Right renal cortex interstitium (tissue), 3 donors: ENCODE measurements around the gene ANKRD30A. TPM values are rescaled to one million over a fixed set of nuclear protein-coding genes. Genes with fewer than 3 reads are reported as not detected.
"Not testable (repeated sequence)": the region's sequence is repeated elsewhere in the genome, so short reads cannot be mapped to it uniquely, and the experiment has no call there.

Experiments
- DNase-seq, 3 donors: peaks; one replicate each; pipeline ENCODE4 v3.0.0-alpha.2; 2013; ENCODE audit warnings: low read depth in 3 of 3, low spot score in 2 of 3
- polyA plus RNA-seq, 3 donors: library from polyadenylated mRNA; unstranded; fragments of 120-200 nt; gene quantifications; one replicate each; pipeline ENCODE4 v1.2.1, GENCODE V29; 2013; ENCODE audit not compliant: insufficient read length in 3 of 3

ANKRD30A gene
- polyA plus RNA-seq, 3 donors: not detected

DNA sequence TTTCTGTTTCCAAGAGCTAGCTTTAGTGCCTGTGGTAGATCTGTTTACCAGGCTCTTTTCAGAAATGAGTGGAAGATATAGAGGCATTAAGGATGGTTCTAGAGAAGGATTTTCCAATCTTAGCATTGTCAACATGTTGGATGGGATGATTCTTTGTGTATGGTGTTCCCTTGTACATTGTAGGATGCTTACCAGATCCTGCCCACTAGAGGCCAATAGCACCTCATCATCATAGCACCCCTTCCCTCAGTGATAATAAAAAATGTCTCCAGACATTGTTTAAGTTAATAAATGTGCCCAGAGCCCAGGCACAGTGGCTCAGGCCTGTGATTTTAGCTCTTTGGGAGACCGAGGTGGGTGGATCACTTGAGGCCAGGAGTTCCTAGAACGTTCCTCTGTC, 121.2 kb downstream of the ANKRD30A start:
- no peak for DNase-seq

DNA sequence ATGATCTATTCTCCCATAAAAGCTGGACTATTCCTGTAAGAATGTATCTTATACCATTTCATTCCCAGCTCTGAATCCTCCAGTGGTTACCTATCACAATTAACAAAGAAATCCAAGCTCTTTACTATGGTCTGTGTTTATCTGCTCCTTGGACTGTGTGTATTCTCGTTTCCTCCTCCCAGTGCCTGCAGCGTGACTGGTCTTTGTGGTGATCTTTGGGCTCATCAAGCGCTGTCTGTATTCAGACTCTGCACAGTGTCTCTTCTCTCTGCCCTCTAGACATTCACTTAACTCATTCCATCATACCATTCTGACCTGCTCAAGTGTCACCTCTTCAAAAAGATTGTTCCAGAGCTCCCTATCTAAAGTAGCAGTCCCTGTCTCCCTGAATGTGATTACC, 130.4 kb downstream of the ANKRD30A start:
- DNase-seq: not testable (repeated sequence)

DNA sequence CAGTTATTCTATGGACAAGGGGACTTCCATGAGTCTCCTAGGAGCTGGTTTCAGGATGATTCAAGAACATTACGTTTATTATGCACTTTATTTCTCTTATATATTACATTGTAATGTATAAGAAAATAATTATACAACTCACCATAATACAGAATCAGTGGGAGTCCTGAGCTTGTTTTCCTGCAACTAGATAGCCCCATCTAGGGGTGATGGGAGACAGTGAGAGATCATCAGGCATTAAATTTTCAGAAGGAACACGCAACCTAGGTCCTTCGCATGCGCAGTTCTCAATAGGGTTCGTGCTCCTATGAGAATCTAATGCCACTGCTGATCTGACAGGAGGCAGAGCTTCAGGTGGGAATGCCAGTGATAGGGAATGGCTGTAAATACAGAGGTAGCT, 137.9 kb downstream of the ANKRD30A start:
- no peak for DNase-seq

- no peak for DNase-seq
Observed at GRCh38 chr10:37268266-37268665, 142.9 kb downstream of the ANKRD30A start.

GRCh38 chr10:37269554-37270256, 144.3 kb downstream of the ANKRD30A start:
- no peak for DNase-seq

DNA sequence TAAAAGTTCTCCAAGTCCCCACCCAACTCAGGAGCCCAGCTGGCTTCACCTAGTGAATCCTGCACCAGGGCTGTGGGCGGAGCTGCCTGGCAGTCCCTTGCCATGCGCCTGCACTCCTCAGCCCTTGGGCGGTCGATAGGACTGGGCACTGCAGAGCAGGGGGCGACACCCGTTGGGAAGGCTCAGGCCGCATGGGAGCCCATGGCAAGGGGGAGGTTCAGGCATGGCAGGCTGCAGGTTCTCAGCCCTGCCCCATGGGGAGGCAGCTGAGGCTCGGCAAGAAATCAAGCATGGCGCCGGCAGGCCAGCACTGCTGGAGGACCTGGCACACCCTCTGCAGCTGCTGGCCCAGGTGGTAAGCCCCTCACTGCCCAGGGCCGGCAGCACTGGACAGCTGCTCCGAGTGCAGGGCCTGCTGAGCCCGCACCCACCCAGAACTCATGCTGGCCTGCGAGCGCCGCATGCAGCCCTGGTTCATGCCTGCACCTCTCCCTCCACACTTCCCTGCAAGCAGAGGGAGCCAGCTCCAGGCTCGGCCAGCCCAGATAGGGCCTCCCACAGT, 149.9 kb downstream of the ANKRD30A start:
- no peak for DNase-seq

- DNase-seq: no peak
Observed at GRCh38 chr10:37285063-37285462, 159.7 kb downstream of the ANKRD30A start.

DNA sequence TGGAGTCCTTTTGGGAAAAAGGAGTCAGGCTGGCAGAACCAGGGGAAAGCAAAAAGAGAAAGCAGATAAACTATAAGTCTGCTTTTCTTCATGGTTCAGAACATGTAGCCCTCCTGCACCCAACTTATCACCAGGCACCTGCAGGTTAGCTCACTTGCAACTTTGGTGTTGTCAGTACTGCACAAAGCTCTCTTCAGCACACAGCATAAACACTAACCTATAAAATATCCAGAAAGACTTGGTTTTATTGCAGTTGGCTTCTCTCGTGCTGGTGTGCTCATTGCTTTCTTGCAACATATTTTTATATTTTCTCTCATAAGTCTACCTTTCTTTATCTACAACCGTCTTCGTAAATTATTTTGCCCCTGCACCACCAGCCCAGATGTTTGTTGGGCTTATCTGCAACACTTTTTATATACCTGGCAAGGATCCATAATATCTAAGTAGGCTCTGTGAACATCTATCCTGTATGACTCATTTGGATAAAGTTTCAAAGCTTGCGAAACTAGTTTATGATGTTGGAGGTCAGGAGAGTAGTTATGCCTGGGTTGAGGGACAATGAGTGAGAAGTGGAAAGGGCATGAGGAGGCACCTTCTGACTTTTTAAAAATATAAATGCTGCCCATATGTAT, 164.6 kb downstream of the ANKRD30A start:
- DNase-seq: no peak

GRCh38 chr10:37301271-37301670, 175.9 kb downstream of the ANKRD30A start:
- DNase-seq: no peak

DNA sequence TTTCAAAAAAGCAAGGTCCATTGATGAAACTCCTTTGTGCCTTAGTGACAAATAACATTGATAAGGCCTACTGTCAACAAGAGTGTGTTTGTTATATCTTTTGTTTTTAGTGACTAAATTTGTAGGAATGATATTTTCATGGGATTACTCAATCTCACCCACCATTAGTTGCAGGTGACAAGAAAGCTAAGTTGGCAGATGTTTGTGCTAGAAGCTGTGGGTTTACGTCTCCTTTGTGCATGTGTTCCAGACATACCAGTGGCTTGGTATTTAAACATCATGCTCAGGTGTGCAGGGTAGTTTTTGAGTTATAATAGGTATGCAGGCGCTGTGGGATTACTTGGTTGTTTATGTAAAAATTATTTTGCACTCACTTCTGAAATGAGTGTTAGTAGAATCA, 178.6 kb downstream of the ANKRD30A start:
- DNase-seq: no peak

DNA sequence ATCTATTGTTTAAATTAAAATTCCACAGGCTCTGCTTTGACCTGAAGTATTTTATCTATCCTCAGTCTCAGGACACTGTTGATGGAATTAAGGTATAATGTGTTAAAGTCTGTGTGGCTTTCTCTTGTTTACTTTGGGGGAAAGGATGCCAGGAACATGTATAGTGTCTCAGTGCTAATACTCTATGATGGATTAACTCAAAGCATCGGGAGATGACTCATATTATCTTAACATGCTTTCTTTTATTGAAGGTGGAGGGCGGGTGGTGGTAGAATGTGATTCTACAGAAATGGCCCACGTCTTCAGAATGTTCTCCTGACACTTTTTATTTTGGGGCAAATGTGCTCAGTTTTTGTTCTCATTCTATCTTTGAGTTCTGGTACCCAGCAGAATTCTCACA, 189.0 kb downstream of the ANKRD30A start:
- DNase-seq: no peak

GRCh38 chr10:37314862-37315261, 189.5 kb downstream of the ANKRD30A start:
- no peak for DNase-seq

- DNase-seq: no peak
Observed at GRCh38 chr10:37344413-37344812, 219.0 kb downstream of the ANKRD30A start.

DNA sequence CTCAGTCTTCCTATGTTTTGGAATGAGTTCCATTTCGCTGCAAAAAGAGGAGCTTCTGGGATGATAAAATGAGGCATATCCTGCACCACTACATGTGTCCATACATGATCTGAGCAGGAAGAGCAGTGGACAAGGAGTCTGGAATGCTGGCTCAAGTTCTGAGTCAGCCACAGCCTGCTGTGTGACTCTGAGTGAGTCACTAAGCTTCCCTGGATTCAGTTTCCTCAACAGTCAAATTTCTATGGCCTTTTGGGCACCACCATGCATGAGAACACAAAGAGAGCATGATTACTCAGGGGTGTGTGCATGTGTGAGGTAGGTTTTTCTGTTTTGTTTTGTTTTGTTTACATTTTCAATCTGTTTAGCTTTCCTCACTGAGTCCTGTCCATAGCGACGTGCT, 254.6 kb downstream of the ANKRD30A start:
- DNase-seq: no peak

DNA sequence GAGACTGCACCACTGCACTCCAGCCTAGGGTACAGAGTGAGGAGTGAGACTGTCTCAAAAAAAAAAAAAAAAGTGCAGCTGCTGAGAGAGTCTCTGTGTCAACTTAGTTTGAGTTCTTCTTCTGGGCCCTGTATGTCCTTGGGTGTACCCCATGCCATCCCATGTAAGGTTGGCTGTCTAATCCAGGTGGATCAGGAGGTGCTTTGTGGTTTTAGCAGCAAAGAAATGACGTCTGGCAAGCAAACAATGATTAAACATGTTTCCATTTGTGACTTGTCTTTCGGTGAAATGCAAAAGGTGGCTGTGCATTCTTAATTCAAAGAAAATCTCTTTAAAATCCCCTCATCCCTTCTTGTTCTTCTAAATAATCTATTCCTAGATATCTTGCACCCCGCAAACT, 255.9 kb downstream of the ANKRD30A start:
- DNase-seq: no peak

- DNase-seq: no peak
Observed at GRCh38 chr10:37384923-37385322, 259.5 kb downstream of the ANKRD30A start.

DNA sequence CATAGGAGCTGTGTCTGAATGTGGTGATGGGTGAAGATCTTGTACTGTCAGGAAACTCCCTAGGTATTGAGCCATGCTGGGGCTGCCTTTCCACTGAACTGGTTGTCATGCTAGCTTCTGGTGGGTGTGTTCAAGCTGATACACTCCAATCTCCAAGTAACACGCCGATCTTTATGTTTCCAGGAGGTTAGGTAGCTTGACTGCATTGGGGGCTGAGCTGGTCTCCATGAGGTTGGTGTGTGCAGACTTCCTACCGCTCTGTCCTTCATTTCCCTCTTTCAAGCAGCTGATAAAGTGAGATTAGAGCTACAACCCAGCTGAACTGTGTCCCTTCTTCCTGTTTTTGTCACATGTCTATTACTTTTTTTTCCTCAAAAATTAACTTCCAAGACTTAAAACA, 265.5 kb downstream of the ANKRD30A start:
- DNase-seq: no peak

GRCh38 chr10:37400774-37401173, 275.4 kb downstream of the ANKRD30A start:
- not testable (repeated sequence) for DNase-seq

DNA sequence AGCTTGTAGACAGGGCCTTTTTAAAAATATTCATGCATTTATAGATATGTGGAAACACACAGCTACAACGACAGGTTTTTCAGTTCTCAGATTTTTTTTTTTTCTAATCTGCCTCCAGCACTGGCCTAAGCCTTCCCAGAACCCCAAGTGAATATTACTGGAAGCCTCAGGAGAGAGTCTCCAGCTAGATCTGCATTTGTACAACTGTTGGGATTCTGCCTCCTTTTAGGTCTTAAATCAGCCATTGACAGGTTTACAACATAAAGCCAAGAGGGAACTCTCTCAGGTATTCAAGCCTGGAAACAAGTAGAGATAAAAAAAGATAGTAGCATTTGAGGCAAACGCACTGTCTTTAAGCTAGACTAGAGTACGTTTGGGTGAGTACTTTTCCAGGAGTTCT, 275.8 kb downstream of the ANKRD30A start:
- no peak for DNase-seq

GRCh38 chr10:37403776-37404175, 278.4 kb downstream of the ANKRD30A start:
- DNase-seq: no peak
